Measurements from ENCODE around the gene IL20. TPM values are rescaled to one million over a fixed set of nuclear protein-coding genes. Genes with fewer than 3 reads are reported as not detected.

IL20 gene
- total and polyA plus RNA-seq, 10 of the 15 experiments (the other 5 are each of a cell fraction or from before 2014, with no cell fraction given), result 0.08 to 0.13 TPM; not detected in 8

DNA sequence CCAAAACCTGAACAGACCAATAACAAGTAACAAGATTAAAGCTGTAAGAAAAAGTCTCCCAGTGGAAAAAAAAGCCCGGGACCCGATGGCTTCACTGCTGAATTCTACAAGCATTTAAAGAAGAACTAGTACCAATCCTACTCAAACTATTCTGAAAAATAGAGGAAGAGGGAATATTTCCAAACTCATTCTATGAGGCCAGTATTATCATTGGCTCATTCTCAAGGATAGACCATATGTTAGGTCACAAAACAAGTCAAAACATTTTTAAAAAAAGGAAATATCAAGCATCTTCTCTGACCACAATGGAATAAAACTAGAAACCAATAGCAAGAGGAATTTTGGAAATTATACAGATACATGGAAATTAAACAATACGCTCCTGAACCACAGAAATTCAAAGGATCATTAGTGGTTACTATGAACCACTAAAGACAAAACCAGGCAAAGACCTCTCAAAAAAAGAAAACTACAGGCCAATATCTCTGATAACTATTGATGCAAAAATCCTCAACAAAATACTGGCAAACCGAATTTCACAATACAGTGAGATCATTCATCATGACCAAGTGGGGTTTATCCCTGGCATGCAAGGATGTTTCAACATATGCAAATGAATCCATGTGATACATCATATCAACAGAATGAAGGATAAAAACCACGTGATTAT is 13.9 kb upstream of the IL20 start:
- in situ Hi-C loops (cut with MboI), result no loop called here
- Histone ChIP-seq H3K9ac (ENCODE audit: control insufficient read depth, insufficient read depth, low read length) (no peak overlapping the region), H3K4me2 (ENCODE audit: control insufficient read depth, insufficient read depth) (no peak overlapping the region), H3K4me1 (ENCODE audit: control insufficient read depth, insufficient read depth, low read length) (no peaks in the 10 kb centered on the region), H3K9me3 (replicated peaks; ENCODE audit: control insufficient read depth, insufficient read depth, low read length) (no peaks in the 10 kb centered on the region; the same call in 1 of the 3 replicates), H3K4me3 (no peak overlapping the region), H4K20me1 (ENCODE audit: control insufficient read depth, insufficient read depth) (no peaks in the 10 kb centered on the region), H3K27ac (ENCODE audit: control insufficient read depth, insufficient read depth) (no peak overlapping the region), H3K79me2 (ENCODE audit: control insufficient read depth, insufficient read depth, low read length) (no peaks in the 10 kb centered on the region), H3K36me3 (ENCODE audit: control insufficient read depth in 2 of 2, insufficient read depth in 2 of 2, low read length in 1 of 2) (no peaks in the 10 kb centered on the region), H3K27me3 (replicated peaks in 1 of 2; ENCODE audit: control insufficient read depth in 2 of 2, insufficient read depth in 2 of 2, low read length in 1 of 2) (no peaks in the 10 kb centered on the region), H2AFZ (ENCODE audit: control insufficient read depth, low read depth, low read length) (no peak overlapping the region)
- POLR2A ChIA-PET, result no interaction called here
- CTCF ChIA-PET, result interaction anchor here (0.6 to 1.5 kb wide), 3 partner anchors 9 to 130 kb away, joined by 3 to 4 read pairs (median 3); no protein-coding TSS in a partner anchor
- TF ChIP-seq, protein P1, sequence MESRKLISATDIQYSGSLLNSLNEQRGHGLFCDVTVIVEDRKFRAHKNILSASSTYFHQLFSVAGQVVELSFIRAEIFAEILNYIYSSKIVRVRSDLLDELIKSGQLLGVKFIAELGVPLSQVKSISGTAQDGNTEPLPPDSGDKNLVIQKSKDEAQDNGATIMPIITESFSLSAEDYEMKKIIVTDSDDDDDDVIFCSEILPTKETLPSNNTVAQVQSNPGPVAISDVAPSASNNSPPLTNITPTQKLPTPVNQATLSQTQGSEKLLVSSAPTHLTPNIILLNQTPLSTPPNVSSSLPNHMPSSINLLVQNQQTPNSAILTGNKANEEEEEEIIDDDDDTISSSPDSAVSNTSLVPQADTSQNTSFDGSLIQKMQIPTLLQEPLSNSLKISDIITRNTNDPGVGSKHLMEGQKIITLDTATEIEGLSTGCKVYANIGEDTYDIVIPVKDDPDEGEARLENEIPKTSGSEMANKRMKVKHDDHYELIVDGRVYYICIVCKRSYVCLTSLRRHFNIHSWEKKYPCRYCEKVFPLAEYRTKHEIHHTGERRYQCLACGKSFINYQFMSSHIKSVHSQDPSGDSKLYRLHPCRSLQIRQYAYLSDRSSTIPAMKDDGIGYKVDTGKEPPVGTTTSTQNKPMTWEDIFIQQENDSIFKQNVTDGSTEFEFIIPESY (IDR thresholded peaks at IDR 0.05), result no peak
- TF ChIP-seq, protein P2, sequence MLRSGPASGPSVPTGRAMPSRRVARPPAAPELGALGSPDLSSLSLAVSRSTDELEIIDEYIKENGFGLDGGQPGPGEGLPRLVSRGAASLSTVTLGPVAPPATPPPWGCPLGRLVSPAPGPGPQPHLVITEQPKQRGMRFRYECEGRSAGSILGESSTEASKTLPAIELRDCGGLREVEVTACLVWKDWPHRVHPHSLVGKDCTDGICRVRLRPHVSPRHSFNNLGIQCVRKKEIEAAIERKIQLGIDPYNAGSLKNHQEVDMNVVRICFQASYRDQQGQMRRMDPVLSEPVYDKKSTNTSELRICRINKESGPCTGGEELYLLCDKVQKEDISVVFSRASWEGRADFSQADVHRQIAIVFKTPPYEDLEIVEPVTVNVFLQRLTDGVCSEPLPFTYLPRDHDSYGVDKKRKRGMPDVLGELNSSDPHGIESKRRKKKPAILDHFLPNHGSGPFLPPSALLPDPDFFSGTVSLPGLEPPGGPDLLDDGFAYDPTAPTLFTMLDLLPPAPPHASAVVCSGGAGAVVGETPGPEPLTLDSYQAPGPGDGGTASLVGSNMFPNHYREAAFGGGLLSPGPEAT (IDR thresholded peaks at IDR 0.05; ENCODE audit: low read depth), result no peak
- TF ChIP-seq, protein P3, sequence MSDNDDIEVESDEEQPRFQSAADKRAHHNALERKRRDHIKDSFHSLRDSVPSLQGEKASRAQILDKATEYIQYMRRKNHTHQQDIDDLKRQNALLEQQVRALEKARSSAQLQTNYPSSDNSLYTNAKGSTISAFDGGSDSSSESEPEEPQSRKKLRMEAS (IDR thresholded peaks at IDR 0.05; ENCODE audit: low read depth, low read length), result no peak
- no peak for TF ChIP-seq ASH2L (IDR thresholded peaks at IDR 0.05; ENCODE audit: borderline replicate concordance, low read depth)
- no peak for TF ChIP-seq HDAC6 (IDR thresholded peaks at IDR 0.05; ENCODE audit: unreplicated experiment)
- TF ChIP-seq IKZF1 (conservative IDR thresholded peaks at IDR 0.05), result no peak
- no peak for TF ChIP-seq POLR2AphosphoS5 (IDR thresholded peaks at IDR 0.05; ENCODE audit: low read length)
- TF ChIP-seq NR2C1 (IDR thresholded peaks at IDR 0.05), result no peak
- no peak for TF ChIP-seq YBX1 (IDR thresholded peaks at IDR 0.05)
- TF ChIP-seq, protein P4, sequence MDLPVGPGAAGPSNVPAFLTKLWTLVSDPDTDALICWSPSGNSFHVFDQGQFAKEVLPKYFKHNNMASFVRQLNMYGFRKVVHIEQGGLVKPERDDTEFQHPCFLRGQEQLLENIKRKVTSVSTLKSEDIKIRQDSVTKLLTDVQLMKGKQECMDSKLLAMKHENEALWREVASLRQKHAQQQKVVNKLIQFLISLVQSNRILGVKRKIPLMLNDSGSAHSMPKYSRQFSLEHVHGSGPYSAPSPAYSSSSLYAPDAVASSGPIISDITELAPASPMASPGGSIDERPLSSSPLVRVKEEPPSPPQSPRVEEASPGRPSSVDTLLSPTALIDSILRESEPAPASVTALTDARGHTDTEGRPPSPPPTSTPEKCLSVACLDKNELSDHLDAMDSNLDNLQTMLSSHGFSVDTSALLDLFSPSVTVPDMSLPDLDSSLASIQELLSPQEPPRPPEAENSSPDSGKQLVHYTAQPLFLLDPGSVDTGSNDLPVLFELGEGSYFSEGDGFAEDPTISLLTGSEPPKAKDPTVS (IDR thresholded peaks at IDR 0.05; ENCODE audit: low read depth, low read length), result no peak
- TF ChIP-seq, protein P5, sequence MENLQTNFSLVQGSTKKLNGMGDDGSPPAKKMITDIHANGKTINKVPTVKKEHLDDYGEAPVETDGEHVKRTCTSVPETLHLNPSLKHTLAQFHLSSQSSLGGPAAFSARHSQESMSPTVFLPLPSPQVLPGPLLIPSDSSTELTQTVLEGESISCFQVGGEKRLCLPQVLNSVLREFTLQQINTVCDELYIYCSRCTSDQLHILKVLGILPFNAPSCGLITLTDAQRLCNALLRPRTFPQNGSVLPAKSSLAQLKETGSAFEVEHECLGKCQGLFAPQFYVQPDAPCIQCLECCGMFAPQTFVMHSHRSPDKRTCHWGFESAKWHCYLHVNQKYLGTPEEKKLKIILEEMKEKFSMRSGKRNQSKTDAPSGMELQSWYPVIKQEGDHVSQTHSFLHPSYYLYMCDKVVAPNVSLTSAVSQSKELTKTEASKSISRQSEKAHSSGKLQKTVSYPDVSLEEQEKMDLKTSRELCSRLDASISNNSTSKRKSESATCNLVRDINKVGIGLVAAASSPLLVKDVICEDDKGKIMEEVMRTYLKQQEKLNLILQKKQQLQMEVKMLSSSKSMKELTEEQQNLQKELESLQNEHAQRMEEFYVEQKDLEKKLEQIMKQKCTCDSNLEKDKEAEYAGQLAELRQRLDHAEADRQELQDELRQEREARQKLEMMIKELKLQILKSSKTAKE (IDR thresholded peaks at IDR 0.05; ENCODE audit: low read depth, poor library complexity, severe bottlenecking), result no peak
- TF ChIP-seq KDM1A (IDR thresholded peaks at IDR 0.05; ENCODE audit: borderline replicate concordance), result no peak
- no peak for TF ChIP-seq NFIC (IDR thresholded peaks at IDR 0.05; ENCODE audit: low read depth, low read length)
- ATAC-seq, result no peak
- no TSS peak for BruUV-seq (replicated peaks)
- intact Hi-C loops (cut with micrococcal nuclease; ENCODE audit: unreplicated experiment), result no loop called here
- DNase-seq (ENCODE audit: low read depth, low spot score), result no peak
- RAD21 ChIA-PET (ENCODE audit: unreplicated experiment), result interaction anchor here (0.6 kb wide), 1 partner anchor 118 kb away, joined by 3 read pairs; no protein-coding TSS in a partner anchor
- SMC1A ChIA-PET (ENCODE audit: uncharacterized antibody, unreplicated experiment), result interaction anchor here (0.5 to 1.7 kb wide), 6 partner anchors 9 to 242 kb away, joined by 3 to 5 read pairs (median 4); no protein-coding TSS in a partner anchor
- WGBS (ENCODE audit: insufficient coverage, insufficient replicate concordance, low lambda C conversion rate, missing lambda C conversion rate), result 72% methylated on average over 5 of the region's 5 CpGs
- FAIRE-seq, result no peak

All from GM12878 (cell line).